ENCODE results near the gene FBLN5. TPM values are rescaled to one million over a fixed set of nuclear protein-coding genes. Genes with fewer than 3 reads are reported as not detected.

The FBLN5 gene
- total and polyA plus RNA-seq, 2 donors (not counting 3 experiments of a cell fraction or from before 2014, with no cell fraction given), result 27.6 to 33.1 TPM

DNA sequence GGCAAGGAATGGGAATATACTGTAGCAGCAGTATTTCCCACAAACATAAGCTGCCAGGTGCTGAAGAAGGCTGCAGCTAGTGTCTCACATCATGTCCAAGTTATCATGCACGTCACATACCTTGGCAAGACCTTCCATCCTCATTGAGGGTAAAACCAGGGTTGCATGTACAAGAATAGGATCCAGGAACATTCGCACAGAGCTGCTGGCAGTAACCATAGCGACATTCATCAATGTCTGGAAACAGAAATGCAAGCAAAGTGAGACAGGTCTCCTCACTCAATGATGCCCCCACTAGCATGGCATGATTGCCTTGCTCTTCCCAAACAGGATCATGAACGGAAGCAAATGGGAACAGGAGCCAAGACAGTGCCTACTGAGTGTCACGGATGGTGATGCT, 56.4 kb downstream of the FBLN5 start:
- FAIRE-seq (no peak), DNase-seq (ENCODE audit: low read depth, low spot score) (no peak)
- Histone ChIP-seq H2AFZ (ENCODE audit: low read depth, low read length) (no peak overlapping the region), H4K20me1 (replicated peaks; ENCODE audit: control insufficient read depth, extremely low read depth, insufficient read depth, low read length) (no peaks in the 10 kb centered on the region), H3K4me3 (replicated peaks in 1 of 3; ENCODE audit: insufficient read depth in 1 of 3, low read depth in 1 of 3, low read length in 3 of 3) (no peak overlapping the region), H3K27me3 (ENCODE audit: control insufficient read depth in 2 of 2, insufficient read depth in 2 of 2, low read length in 2 of 2) (peaks cover 0 to 2% of the 10 kb centered on the region in 2 experiments), H3K27ac (ENCODE audit: insufficient read depth, low read depth, low read length) (no peak overlapping the region), H3K9me3 (replicated peaks; ENCODE audit: control insufficient read depth, insufficient read depth, low read length) (no peaks in the 10 kb centered on the region), H3K9me1 (replicated peaks; ENCODE audit: control insufficient read depth, extremely low read depth, insufficient read depth, low read length) (no peaks in the 10 kb centered on the region), H3K4me1 (ENCODE audit: control insufficient read depth, extremely low read depth, insufficient read depth, low read length) (no peaks in the 10 kb centered on the region), H3K9ac (replicated peaks; ENCODE audit: extremely low read depth, insufficient read depth, low read length) (no peak overlapping the region), H3K79me2 (ENCODE audit: control insufficient read depth, insufficient read depth, low read length) (no peaks in the 10 kb centered on the region), H3K4me2 (ENCODE audit: insufficient read depth, low read length) (no peak overlapping the region), H3K36me3 (ENCODE audit: control insufficient read depth in 2 of 2, extremely low read depth in 1 of 2, insufficient read depth in 2 of 2, low read length in 2 of 2) (no peaks in the 10 kb centered on the region)
- intact Hi-C loops (cut with micrococcal nuclease), result no loop called here
- TF ChIP-seq, protein P1, sequence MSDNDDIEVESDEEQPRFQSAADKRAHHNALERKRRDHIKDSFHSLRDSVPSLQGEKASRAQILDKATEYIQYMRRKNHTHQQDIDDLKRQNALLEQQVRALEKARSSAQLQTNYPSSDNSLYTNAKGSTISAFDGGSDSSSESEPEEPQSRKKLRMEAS (IDR thresholded peaks at IDR 0.05; ENCODE audit: insufficient read depth, insufficient read length), result no peak
- no peak for TF ChIP-seq FOS (IDR thresholded peaks at IDR 0.05; ENCODE audit: borderline replicate concordance, insufficient read depth, low read length)
- no peak for TF ChIP-seq GATA2 (IDR thresholded peaks at IDR 0.05; ENCODE audit: insufficient read depth, insufficient read length, low read depth, low read length)
- TF ChIP-seq POLR2A (IDR thresholded peaks at IDR 0.05; ENCODE audit: low read depth, low read length), result no peak
- TF ChIP-seq POLR2AphosphoS5 (IDR thresholded peaks at IDR 0.05; ENCODE audit: insufficient read depth, low read depth, low read length), result no peak
- TF ChIP-seq JUN (IDR thresholded peaks at IDR 0.05; ENCODE audit: borderline replicate concordance, insufficient read depth, insufficient read length, low read depth), result no peak
- BruUV-seq (replicated peaks), result no TSS peak
- ChIA-PET CTCF (interaction anchor here (0.9 to 2.8 kb wide), 4 partner anchors 8 to 106 kb away, joined by 3 to 13 read pairs (median 4); no protein-coding TSS in a partner anchor), POLR2A (no interaction called here)
- dilution Hi-C loops (cut with MboI; ENCODE audit: extremely low pct_ligation_motif_present, low sequenced_read_pairs), result no loop called here

- H3K9me3 ChIP-seq (replicated peaks; ENCODE audit: control insufficient read depth, insufficient read depth, low read length), result no peaks in the 10 kb centered on the region
- H3K9me1 ChIP-seq (replicated peaks; ENCODE audit: control insufficient read depth, extremely low read depth, insufficient read depth, low read length), result no peaks in the 10 kb centered on the region
- CTCF ChIA-PET, result no interaction called here
- intact Hi-C loops (cut with micrococcal nuclease), result no loop called here
- peaks cover 0 to 2% of the 10 kb centered on the region in 2 experiments for H3K27me3 ChIP-seq (ENCODE audit: control insufficient read depth in 2 of 2, insufficient read depth in 2 of 2, low read length in 2 of 2)
- POLR2A ChIA-PET, result no interaction called here
- BruUV-seq (replicated peaks), result no TSS peak
- no peak overlapping the region for H3K9ac ChIP-seq (replicated peaks; ENCODE audit: extremely low read depth, insufficient read depth, low read length)
- no peak overlapping the region for H3K27ac ChIP-seq (ENCODE audit: insufficient read depth, low read depth, low read length)
- no peak for FAIRE-seq
- H3K79me2 ChIP-seq (ENCODE audit: control insufficient read depth, insufficient read depth, low read length), result no peaks in the 10 kb centered on the region
- no peak overlapping the region for H3K4me3 ChIP-seq (replicated peaks in 1 of 3; ENCODE audit: insufficient read depth in 1 of 3, low read depth in 1 of 3, low read length in 3 of 3)
- no peaks in the 10 kb centered on the region for H4K20me1 ChIP-seq (replicated peaks; ENCODE audit: control insufficient read depth, extremely low read depth, insufficient read depth, low read length)
- no peaks in the 10 kb centered on the region for H3K36me3 ChIP-seq (ENCODE audit: control insufficient read depth in 2 of 2, extremely low read depth in 1 of 2, insufficient read depth in 2 of 2, low read length in 2 of 2)
- H3K4me2 ChIP-seq (ENCODE audit: insufficient read depth, low read length), result no peak overlapping the region
- no peak for TF ChIP-seq EZH2 (IDR thresholded peaks at IDR 0.05; ENCODE audit: borderline replicate concordance, low read depth, low read length, severe bottlenecking)
- TF ChIP-seq, protein P1 (IDR thresholded peaks at IDR 0.05; ENCODE audit: insufficient read depth, insufficient read length), result no peak
- TF ChIP-seq JUN (IDR thresholded peaks at IDR 0.05; ENCODE audit: borderline replicate concordance, insufficient read depth, insufficient read length, low read depth), result no peak
- TF ChIP-seq, protein P2, sequence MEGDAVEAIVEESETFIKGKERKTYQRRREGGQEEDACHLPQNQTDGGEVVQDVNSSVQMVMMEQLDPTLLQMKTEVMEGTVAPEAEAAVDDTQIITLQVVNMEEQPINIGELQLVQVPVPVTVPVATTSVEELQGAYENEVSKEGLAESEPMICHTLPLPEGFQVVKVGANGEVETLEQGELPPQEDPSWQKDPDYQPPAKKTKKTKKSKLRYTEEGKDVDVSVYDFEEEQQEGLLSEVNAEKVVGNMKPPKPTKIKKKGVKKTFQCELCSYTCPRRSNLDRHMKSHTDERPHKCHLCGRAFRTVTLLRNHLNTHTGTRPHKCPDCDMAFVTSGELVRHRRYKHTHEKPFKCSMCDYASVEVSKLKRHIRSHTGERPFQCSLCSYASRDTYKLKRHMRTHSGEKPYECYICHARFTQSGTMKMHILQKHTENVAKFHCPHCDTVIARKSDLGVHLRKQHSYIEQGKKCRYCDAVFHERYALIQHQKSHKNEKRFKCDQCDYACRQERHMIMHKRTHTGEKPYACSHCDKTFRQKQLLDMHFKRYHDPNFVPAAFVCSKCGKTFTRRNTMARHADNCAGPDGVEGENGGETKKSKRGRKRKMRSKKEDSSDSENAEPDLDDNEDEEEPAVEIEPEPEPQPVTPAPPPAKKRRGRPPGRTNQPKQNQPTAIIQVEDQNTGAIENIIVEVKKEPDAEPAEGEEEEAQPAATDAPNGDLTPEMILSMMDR (IDR thresholded peaks at IDR 0.05; ENCODE audit: extremely low read depth in 1 of 2, insufficient read depth in 1 of 2, low read depth in 1 of 2, low read length in 2 of 2), result no peak
- no peak for TF ChIP-seq MYC (IDR thresholded peaks at IDR 0.05; ENCODE audit: low read depth, low read length)
- no peak for TF ChIP-seq POLR2AphosphoS5 (IDR thresholded peaks at IDR 0.05; ENCODE audit: insufficient read depth, low read depth, low read length)
- TF ChIP-seq POLR2A (IDR thresholded peaks at IDR 0.05; ENCODE audit: low read depth, low read length), result no peak
- no peak for TF ChIP-seq GATA2 (IDR thresholded peaks at IDR 0.05; ENCODE audit: insufficient read depth, insufficient read length, low read depth, low read length)
- TF ChIP-seq FOS (IDR thresholded peaks at IDR 0.05; ENCODE audit: borderline replicate concordance, insufficient read depth, low read length), result no peak
- dilution Hi-C loops (cut with MboI; ENCODE audit: extremely low pct_ligation_motif_present, low sequenced_read_pairs), result no loop called here
- H2AFZ ChIP-seq (ENCODE audit: low read depth, low read length), result no peak overlapping the region
- no peak for DNase-seq (ENCODE audit: low read depth, low spot score)
- no peaks in the 10 kb centered on the region for H3K4me1 ChIP-seq (ENCODE audit: control insufficient read depth, extremely low read depth, insufficient read depth, low read length)
These were observed 57.2 kb downstream of the FBLN5 start for GRCh38 chr14:91890291-91890749.

Data from endothelial cell of umbilical vein (primary cell).